Measurements from ENCODE around the gene MADCAM1. TPM values are rescaled to one million over a fixed set of nuclear protein-coding genes. Genes with fewer than 3 reads are reported as not detected.

The MADCAM1 gene
- total and polyA plus RNA-seq, 2 of the 8 experiments (the other 6 are each of a cell fraction or from before 2014, with no cell fraction given), result 2.3 to 3.0 TPM

DNA sequence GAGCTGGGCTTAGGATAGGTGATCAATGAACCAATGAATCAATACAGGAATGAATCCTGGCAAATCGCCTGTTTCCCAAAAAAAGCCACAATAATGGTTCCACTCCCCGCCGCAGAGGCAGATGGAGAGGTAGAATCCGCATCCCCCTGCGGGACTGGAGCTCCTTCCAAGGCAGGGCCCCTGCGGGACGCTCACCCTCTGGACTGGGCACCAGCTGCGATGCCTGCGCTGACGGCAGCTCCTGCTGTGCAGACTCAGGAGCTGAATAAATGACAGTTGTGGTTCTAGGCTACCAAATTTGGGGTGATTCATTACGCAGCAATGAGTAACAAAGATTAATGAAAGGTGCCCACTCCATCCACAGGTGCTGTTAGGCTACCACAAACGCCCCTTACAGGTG, 26.4 kb downstream of the MADCAM1 start (continued):
- TF ChIP-seq, protein P1, sequence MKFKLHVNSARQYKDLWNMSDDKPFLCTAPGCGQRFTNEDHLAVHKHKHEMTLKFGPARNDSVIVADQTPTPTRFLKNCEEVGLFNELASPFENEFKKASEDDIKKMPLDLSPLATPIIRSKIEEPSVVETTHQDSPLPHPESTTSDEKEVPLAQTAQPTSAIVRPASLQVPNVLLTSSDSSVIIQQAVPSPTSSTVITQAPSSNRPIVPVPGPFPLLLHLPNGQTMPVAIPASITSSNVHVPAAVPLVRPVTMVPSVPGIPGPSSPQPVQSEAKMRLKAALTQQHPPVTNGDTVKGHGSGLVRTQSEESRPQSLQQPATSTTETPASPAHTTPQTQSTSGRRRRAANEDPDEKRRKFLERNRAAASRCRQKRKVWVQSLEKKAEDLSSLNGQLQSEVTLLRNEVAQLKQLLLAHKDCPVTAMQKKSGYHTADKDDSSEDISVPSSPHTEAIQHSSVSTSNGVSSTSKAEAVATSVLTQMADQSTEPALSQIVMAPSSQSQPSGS (IDR thresholded peaks at IDR 0.05; ENCODE audit: low read length), result no peak
- TF ChIP-seq GABPA (IDR thresholded peaks at IDR 0.05; ENCODE audit: borderline replicate concordance, insufficient read depth, low read length) (no peak), BRCA1 (IDR thresholded peaks at IDR 0.05; ENCODE audit: low read depth, low read length) (no peak)
